C4-2B (cell line): ENCODE data around the gene MIPOL1.
"Not testable (repeated sequence)": the region's sequence is repeated elsewhere in the genome, so short reads cannot be mapped to it uniquely, and the experiment has no call there.

Experiments used
- H3K27ac ChIP-seq: fragments of 450-650 bp; 2 replicates; pipeline ENCODE4 v1.5.1; 2017
- CTCF ChIP-seq: fragments of 450-650 bp; conservative IDR thresholded peaks from 2 replicates; pipeline ENCODE4 v1.5.1; 2017; ENCODE audit warnings: mild to moderate bottlenecking
- ZFX ChIP-seq: fragments of 450-650 bp; IDR thresholded peaks from 2 replicates; pipeline ENCODE4 v1.6.1; 2017

Gene MIPOL1

GRCh38 chr14:37202812-37203211, 5.1 kb downstream of the MIPOL1 start:
- no peak overlapping the region for H3K27ac ChIP-seq
- TF ChIP-seq CTCF (no peak), ZFX (no peak)

GRCh38 chr14:37203423-37203822, 5.7 kb downstream of the MIPOL1 start:
- no peak for TF ChIP-seq CTCF
- TF ChIP-seq ZFX = no peak
- no peak overlapping the region for H3K27ac ChIP-seq

GRCh38 chr14:37205623-37206605, 8.2 kb downstream of the MIPOL1 start:
- H3K27ac ChIP-seq = not testable (repeated sequence)

- not testable (repeated sequence) for H3K27ac ChIP-seq
Observed at GRCh38 chr14:37209617-37210016, 11.9 kb downstream of the MIPOL1 start.

GRCh38 chr14:37210448-37210847, 12.7 kb downstream of the MIPOL1 start:
- TF ChIP-seq CTCF = no peak
- no peak for TF ChIP-seq ZFX

GRCh38 chr14:37213016-37213415, 15.3 kb downstream of the MIPOL1 start:
- H3K27ac ChIP-seq = no peak overlapping the region
- TF ChIP-seq CTCF = no peak

More at GRCh38 chr14:37210448-37210847, 12.7 kb downstream of the MIPOL1 start:
- no peak overlapping the region for H3K27ac ChIP-seq

- TF ChIP-seq ZFX (no peak), CTCF (no peak)
- H3K27ac ChIP-seq = no peak overlapping the region
Observed at GRCh38 chr14:37215345-37215744, 17.6 kb downstream of the MIPOL1 start.

GRCh38 chr14:37221073-37221472, 23.3 kb downstream of the MIPOL1 start:
- TF ChIP-seq CTCF (no peak), ZFX (no peak)
- H3K27ac ChIP-seq = no peak overlapping the region
